ENCODE measurements around the gene ECHS1. TPM values are rescaled to one million over a fixed set of nuclear protein-coding genes. Genes with fewer than 3 reads are reported as not detected.

Gene ECHS1
- polyA plus RNA-seq, 1 donor from 2014 or later: 122 TPM

Small RNA genes lying within 50 kb of the gene (small RNA-seq; reads per million reads assigned to genes)
- gene AL360181.4 (0 reads per million in 3 experiments), gene BANF1P2 (0 reads per million in 3 experiments), gene MIR3944 (0 to 0.10 (median 0) reads per million in 3 experiments)

Other genes with a start within 250 kb of the ECHS1 start
- 4.3 and 11.8 TPM in 2 replicates for gene KNDC1, start 213.1 kb downstream of the ECHS1 start, polyA plus RNA-seq
- gene UTF1, start 143.1 kb downstream of the ECHS1 start, polyA plus RNA-seq: not detected in 2 replicates
- not detected in 2 replicates for gene VENTX, start 135.5 kb downstream of the ECHS1 start, polyA plus RNA-seq
- gene ADAM8, start 96.5 kb downstream of the ECHS1 start, polyA plus RNA-seq: 6.4 and 7.2 TPM in 2 replicates
- gene TUBGCP2, start 64.5 kb downstream of the ECHS1 start, polyA plus RNA-seq: 34.5 and 63.1 TPM in 2 replicates
- gene ZNF511, start 64.4 kb downstream of the ECHS1 start, polyA plus RNA-seq: 16.8 and 17.6 TPM in 2 replicates
- gene CALY, start 36.5 kb downstream of the ECHS1 start, polyA plus RNA-seq: 3.7 and 6.8 TPM in 2 replicates
- not detected in 2 replicates for gene PRAP1, start 26.0 kb downstream of the ECHS1 start, polyA plus RNA-seq
- not detected in 2 replicates for gene FUOM, start 15.3 kb downstream of the ECHS1 start, polyA plus RNA-seq
- gene PAOX, start 5.9 kb upstream of the ECHS1 start, polyA plus RNA-seq: 2.2 and 3.0 TPM in 2 replicates
- gene MTG1, start 20.8 kb upstream of the ECHS1 start, polyA plus RNA-seq: 49.7 and 52.3 TPM in 2 replicates
- 0.28 and 1.1 TPM in 2 replicates for gene SPRN, start 51.3 kb upstream of the ECHS1 start, polyA plus RNA-seq
- 4.3 and 6.1 TPM in 2 replicates for gene SCART1, start 80.6 kb upstream of the ECHS1 start, polyA plus RNA-seq
- 1.7 and 4.0 TPM in 2 replicates for gene CYP2E1, start 154.0 kb upstream of the ECHS1 start, polyA plus RNA-seq
- gene SYCE1, start 192.2 kb upstream of the ECHS1 start, polyA plus RNA-seq: not detected in 2 replicates

All from neural cell (in vitro differentiated cells).